Left lobe of liver (tissue), 2 donors: Measurements from ENCODE around the gene H3-3A. TPM values are rescaled to one million over a fixed set of nuclear protein-coding genes. Genes with fewer than 3 reads are reported as not detected.

Source experiments
- ATAC-seq: fragments of 200-7000 bp; cut with Tn5 transposase; one replicate; pipeline ENCODE4 v1.9.1; 2020; ENCODE audit warnings: mild to moderate bottlenecking, moderate library complexity
- DNase-seq: peaks from one replicate; pipeline ENCODE4 v3.0.0-alpha.2; 2020; ENCODE audit warnings: low spot score
- total RNA-seq: library from RNA; stranded (reverse); gene quantifications from one replicate; pipeline ENCODE4 v1.2.1, GENCODE V29; 2021
- donor health status: DM: no; HTN: no; CAD: no; lungs with moderate emphysema.
- donor health status: DM: no; HTN: yes; CAD: no.

The H3-3A gene
- 129 TPM for total RNA-seq

- ATAC-seq (peak; percentile 84), DNase-seq (peak; percentile 99)
These were observed at the start of gene H3-3A for GRCh38 chr1:226062558-226063223. H3-3A (plus strand) TSS chr1:226062716; CDS start chr1:226064352, 1,636 bp downstream.

- no peak for ATAC-seq
- no peak for DNase-seq
These were observed 45.4 kb upstream of the H3-3A start for GRCh38 chr1:226017070-226017469.

GRCh38 chr1:226019572-226019971 is 42.9 kb upstream of the H3-3A start:
- ATAC-seq (no peak), DNase-seq (no peak)

GRCh38 chr1:226021401-226021800 is 41.1 kb upstream of the H3-3A start:
- ATAC-seq = no peak

GRCh38 chr1:226021801-226022200 is 40.7 kb upstream of the H3-3A start:
- DNase-seq = no peak
- ATAC-seq = no peak

More at GRCh38 chr1:226021401-226021800, 41.1 kb upstream of the H3-3A start:
- DNase-seq = no peak

- no peak for DNase-seq
- ATAC-seq = no peak
These were observed 38.8 kb upstream of the H3-3A start for GRCh38 chr1:226023735-226024134.

GRCh38 chr1:226026833-226027232 is 35.7 kb upstream of the H3-3A start:
- DNase-seq = no peak
- no peak for ATAC-seq

- DNase-seq (no peak), ATAC-seq (no peak)
These were observed 34.8 kb upstream of the H3-3A start for GRCh38 chr1:226027538-226028217.

GRCh38 chr1:226029093-226029496 is 33.4 kb upstream of the H3-3A start:
- ATAC-seq (peak; percentile 92), DNase-seq (peak; percentile 69)

- DNase-seq = no peak
- ATAC-seq = peak; percentile 49
These were observed 32.8 kb upstream of the H3-3A start for GRCh38 chr1:226029568-226030225.

- DNase-seq = no peak
- no peak for ATAC-seq
These were observed 28.9 kb upstream of the H3-3A start for GRCh38 chr1:226033582-226033981.

- no peak for ATAC-seq
- no peak for DNase-seq
These were observed 28.5 kb upstream of the H3-3A start for GRCh38 chr1:226033991-226034390.

- DNase-seq = peak; percentile 76
These were observed 28.0 kb upstream of the H3-3A start for GRCh38 chr1:226034482-226034881.

GRCh38 chr1:226035915-226036314 is 26.6 kb upstream of the H3-3A start:
- DNase-seq (peak; percentile 39), ATAC-seq (no peak)

More at GRCh38 chr1:226034482-226034881, 28.0 kb upstream of the H3-3A start:
- peak; percentile 88 for ATAC-seq

- ATAC-seq = no peak
These were observed 23.9 kb upstream of the H3-3A start for GRCh38 chr1:226038661-226039060.

GRCh38 chr1:226041419-226041818 is 21.1 kb upstream of the H3-3A start:
- no peak for DNase-seq
- ATAC-seq = no peak

More at GRCh38 chr1:226038661-226039060, 23.9 kb upstream of the H3-3A start:
- DNase-seq = no peak

GRCh38 chr1:226044514-226045101 is 17.9 kb upstream of the H3-3A start:
- no peak for ATAC-seq
- DNase-seq = no peak

GRCh38 chr1:226046240-226046639 is 16.3 kb upstream of the H3-3A start:
- ATAC-seq = peak; percentile 80
- DNase-seq = no peak

GRCh38 chr1:226047495-226047894 is 15.0 kb upstream of the H3-3A start:
- DNase-seq (no peak), ATAC-seq (no peak)

- DNase-seq (no peak), ATAC-seq (no peak)
These were observed 13.6 kb upstream of the H3-3A start for GRCh38 chr1:226048886-226049285.

- no peak for ATAC-seq
- DNase-seq = no peak
These were observed 12.4 kb upstream of the H3-3A start for GRCh38 chr1:226050133-226050532.
